Measurements from ENCODE around the gene COMT. TPM values are rescaled to one million over a fixed set of nuclear protein-coding genes. Genes with fewer than 3 reads are reported as not detected.

COMT gene
- total RNA-seq, 1 experiment from 2014 or later, result 30.8 TPM

DNA sequence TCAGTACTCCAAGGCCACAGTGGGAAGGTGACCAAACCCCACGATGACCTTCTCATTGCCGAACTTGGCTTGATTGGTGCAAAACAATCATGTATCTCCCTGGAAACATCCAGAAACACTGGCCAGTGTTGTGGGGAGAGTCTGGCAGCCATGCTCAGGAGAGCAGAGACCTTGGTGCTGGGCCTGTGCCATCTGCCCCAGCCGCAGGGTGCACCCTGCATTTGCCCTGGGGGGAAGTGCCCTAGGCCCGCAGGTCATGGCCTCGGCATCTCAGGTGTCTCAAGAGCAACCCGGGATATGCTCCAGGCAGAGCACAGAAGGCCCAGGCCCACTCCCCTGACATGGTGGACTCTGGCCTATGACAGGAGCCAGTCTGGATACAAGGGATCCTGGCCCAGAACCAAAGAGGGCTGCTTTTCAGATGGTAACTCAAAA lies 51.4 kb downstream of the COMT start:
- ChIA-PET POLR2A (no interaction called here), CTCF (no interaction called here)
- H3K36me3 Mint-ChIP-seq, result no peaks in the 10 kb centered on the region
- TF ChIP-seq JAZF1 (CRISPR knock-in tag; IDR thresholded peaks at IDR 0.05) (no peak), FOXK1 (CRISPR knock-in tag; IDR thresholded peaks at IDR 0.05) (no peak), FOXP1 (CRISPR knock-in tag; IDR thresholded peaks at IDR 0.05; ENCODE audit: borderline replicate concordance) (no peak), MXD4 (CRISPR knock-in tag; IDR thresholded peaks at IDR 0.05; ENCODE audit: borderline replicate concordance) (no peak)
- TF ChIP-seq, protein P1, sequence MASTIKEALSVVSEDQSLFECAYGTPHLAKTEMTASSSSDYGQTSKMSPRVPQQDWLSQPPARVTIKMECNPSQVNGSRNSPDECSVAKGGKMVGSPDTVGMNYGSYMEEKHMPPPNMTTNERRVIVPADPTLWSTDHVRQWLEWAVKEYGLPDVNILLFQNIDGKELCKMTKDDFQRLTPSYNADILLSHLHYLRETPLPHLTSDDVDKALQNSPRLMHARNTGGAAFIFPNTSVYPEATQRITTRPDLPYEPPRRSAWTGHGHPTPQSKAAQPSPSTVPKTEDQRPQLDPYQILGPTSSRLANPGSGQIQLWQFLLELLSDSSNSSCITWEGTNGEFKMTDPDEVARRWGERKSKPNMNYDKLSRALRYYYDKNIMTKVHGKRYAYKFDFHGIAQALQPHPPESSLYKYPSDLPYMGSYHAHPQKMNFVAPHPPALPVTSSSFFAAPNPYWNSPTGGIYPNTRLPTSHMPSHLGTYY (CRISPR knock-in tag; IDR thresholded peaks at IDR 0.05), result no peak
- TF ChIP-seq, protein P2, sequence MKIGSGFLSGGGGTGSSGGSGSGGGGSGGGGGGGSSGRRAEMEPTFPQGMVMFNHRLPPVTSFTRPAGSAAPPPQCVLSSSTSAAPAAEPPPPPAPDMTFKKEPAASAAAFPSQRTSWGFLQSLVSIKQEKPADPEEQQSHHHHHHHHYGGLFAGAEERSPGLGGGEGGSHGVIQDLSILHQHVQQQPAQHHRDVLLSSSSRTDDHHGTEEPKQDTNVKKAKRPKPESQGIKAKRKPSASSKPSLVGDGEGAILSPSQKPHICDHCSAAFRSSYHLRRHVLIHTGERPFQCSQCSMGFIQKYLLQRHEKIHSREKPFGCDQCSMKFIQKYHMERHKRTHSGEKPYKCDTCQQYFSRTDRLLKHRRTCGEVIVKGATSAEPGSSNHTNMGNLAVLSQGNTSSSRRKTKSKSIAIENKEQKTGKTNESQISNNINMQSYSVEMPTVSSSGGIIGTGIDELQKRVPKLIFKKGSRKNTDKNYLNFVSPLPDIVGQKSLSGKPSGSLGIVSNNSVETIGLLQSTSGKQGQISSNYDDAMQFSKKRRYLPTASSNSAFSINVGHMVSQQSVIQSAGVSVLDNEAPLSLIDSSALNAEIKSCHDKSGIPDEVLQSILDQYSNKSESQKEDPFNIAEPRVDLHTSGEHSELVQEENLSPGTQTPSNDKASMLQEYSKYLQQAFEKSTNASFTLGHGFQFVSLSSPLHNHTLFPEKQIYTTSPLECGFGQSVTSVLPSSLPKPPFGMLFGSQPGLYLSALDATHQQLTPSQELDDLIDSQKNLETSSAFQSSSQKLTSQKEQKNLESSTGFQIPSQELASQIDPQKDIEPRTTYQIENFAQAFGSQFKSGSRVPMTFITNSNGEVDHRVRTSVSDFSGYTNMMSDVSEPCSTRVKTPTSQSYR (CRISPR knock-in tag; IDR thresholded peaks at IDR 0.05), result no peak
- H3K27me3 Mint-ChIP-seq (ENCODE audit: low read depth), result no peaks in the 10 kb centered on the region
- H3K9me3 Mint-ChIP-seq, result no peaks in the 10 kb centered on the region
- DNase-seq (ENCODE audit: low spot score) (no peak), ATAC-seq (no peak)
- H3K4me1 Mint-ChIP-seq, result no peaks in the 10 kb centered on the region
- no peak overlapping the region for H3K4me3 Mint-ChIP-seq
- H3K27ac Mint-ChIP-seq, result no peak overlapping the region

DNA sequence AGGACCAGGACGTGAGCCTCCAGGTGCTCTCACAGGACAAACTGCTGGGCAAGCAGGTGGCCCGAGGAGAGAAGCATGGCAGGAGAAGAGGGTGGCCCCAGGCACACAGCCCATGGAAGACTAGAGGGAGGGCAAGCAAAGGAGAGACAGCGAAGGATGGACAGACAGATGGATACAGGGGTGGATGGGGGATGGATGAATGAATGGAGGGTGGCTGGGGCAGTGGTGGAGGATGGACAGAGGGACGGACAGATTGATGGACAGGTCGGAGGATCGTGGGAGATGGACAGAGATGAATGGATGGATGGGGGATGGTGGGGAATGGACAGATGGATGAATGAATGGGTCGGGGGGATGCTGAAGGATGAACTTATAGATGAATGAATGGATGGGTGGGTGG lies 52.4 kb downstream of the COMT start:
- no peak for ATAC-seq
- Mint-ChIP-seq H3K36me3 (no peaks in the 10 kb centered on the region), H3K9me3 (no peaks in the 10 kb centered on the region), H3K27ac (no peak overlapping the region), H3K27me3 (ENCODE audit: low read depth) (no peaks in the 10 kb centered on the region), H3K4me1 (peaks cover 6% of the 10 kb centered on the region), H3K4me3 (no peak overlapping the region)
- CTCF ChIA-PET, result no interaction called here
- no peak for DNase-seq (ENCODE audit: low spot score)
- TF ChIP-seq ATF1 (CRISPR knock-in tag; IDR thresholded peaks at IDR 0.05), result no peak
- TF ChIP-seq KAT7 (CRISPR knock-in tag; IDR thresholded peaks at IDR 0.05; ENCODE audit: borderline replicate concordance), result no peak
- TF ChIP-seq, protein P3, sequence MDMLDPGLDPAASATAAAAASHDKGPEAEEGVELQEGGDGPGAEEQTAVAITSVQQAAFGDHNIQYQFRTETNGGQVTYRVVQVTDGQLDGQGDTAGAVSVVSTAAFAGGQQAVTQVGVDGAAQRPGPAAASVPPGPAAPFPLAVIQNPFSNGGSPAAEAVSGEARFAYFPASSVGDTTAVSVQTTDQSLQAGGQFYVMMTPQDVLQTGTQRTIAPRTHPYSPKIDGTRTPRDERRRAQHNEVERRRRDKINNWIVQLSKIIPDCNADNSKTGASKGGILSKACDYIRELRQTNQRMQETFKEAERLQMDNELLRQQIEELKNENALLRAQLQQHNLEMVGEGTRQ (CRISPR knock-in tag; IDR thresholded peaks at IDR 0.05), result no peak
- TF ChIP-seq, protein P4, sequence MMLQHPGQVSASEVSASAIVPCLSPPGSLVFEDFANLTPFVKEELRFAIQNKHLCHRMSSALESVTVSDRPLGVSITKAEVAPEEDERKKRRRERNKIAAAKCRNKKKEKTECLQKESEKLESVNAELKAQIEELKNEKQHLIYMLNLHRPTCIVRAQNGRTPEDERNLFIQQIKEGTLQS (CRISPR knock-in tag; conservative IDR thresholded peaks at IDR 0.05), result no peak
- TF ChIP-seq TCF7 (CRISPR knock-in tag; IDR thresholded peaks at IDR 0.05; ENCODE audit: low read depth), result no peak
- no peak for TF ChIP-seq CBFB (CRISPR knock-in tag; IDR thresholded peaks at IDR 0.05; ENCODE audit: low read depth)
- TF ChIP-seq NFYB (CRISPR knock-in tag; conservative IDR thresholded peaks at IDR 0.05; ENCODE audit: low read depth), result no peak
- TF ChIP-seq, protein P5, sequence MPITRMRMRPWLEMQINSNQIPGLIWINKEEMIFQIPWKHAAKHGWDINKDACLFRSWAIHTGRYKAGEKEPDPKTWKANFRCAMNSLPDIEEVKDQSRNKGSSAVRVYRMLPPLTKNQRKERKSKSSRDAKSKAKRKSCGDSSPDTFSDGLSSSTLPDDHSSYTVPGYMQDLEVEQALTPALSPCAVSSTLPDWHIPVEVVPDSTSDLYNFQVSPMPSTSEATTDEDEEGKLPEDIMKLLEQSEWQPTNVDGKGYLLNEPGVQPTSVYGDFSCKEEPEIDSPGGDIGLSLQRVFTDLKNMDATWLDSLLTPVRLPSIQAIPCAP (CRISPR knock-in tag; IDR thresholded peaks at IDR 0.05), result no peak
- POLR2A ChIA-PET, result no interaction called here

DNA sequence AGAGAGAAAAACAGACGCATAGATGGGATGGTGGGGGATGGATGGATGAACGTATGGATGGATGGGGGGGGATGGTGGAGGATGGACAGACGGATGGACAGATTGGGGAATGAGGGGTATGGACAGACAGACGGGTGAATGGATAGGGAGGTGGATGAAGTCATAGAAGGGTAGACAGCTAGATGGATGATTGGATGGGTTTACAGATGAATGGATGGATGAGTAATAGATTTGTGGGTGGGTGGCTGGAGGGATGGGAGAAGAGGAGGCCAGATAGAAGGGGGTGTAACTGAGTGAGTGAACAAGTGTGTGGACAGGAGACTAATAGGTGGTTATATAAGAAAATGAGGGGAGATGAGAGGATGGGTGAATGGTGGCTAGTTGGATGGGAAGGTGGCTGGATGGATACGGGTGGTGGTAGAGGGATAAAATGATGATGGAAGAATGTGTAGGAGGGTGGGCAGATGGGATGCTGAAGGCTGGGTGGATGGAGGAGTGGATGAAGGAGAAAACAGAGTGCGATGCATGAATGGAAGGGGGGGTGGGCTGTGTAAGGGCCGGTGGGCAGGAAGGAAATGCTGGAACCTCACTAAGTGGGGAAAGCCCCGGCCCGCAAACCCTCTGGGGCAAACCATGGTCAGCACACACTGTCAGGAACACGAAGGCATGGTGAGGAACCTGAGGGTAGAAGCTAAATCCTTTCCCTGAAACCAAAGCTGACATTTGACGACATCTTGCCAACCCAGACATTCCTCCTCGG lies 53.5 kb downstream of the COMT start:
- TF ChIP-seq, protein P6, sequence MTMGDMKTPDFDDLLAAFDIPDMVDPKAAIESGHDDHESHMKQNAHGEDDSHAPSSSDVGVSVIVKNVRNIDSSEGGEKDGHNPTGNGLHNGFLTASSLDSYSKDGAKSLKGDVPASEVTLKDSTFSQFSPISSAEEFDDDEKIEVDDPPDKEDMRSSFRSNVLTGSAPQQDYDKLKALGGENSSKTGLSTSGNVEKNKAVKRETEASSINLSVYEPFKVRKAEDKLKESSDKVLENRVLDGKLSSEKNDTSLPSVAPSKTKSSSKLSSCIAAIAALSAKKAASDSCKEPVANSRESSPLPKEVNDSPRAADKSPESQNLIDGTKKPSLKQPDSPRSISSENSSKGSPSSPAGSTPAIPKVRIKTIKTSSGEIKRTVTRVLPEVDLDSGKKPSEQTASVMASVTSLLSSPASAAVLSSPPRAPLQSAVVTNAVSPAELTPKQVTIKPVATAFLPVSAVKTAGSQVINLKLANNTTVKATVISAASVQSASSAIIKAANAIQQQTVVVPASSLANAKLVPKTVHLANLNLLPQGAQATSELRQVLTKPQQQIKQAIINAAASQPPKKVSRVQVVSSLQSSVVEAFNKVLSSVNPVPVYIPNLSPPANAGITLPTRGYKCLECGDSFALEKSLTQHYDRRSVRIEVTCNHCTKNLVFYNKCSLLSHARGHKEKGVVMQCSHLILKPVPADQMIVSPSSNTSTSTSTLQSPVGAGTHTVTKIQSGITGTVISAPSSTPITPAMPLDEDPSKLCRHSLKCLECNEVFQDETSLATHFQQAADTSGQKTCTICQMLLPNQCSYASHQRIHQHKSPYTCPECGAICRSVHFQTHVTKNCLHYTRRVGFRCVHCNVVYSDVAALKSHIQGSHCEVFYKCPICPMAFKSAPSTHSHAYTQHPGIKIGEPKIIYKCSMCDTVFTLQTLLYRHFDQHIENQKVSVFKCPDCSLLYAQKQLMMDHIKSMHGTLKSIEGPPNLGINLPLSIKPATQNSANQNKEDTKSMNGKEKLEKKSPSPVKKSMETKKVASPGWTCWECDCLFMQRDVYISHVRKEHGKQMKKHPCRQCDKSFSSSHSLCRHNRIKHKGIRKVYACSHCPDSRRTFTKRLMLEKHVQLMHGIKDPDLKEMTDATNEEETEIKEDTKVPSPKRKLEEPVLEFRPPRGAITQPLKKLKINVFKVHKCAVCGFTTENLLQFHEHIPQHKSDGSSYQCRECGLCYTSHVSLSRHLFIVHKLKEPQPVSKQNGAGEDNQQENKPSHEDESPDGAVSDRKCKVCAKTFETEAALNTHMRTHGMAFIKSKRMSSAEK (CRISPR knock-in tag; IDR thresholded peaks at IDR 0.05; ENCODE audit: borderline replicate concordance), result no peak
- TF ChIP-seq, protein P1 (CRISPR knock-in tag; IDR thresholded peaks at IDR 0.05), result no peak
- TF ChIP-seq FOXP1 (CRISPR knock-in tag; IDR thresholded peaks at IDR 0.05; ENCODE audit: borderline replicate concordance) (no peak), SP1 (CRISPR knock-in tag; conservative IDR thresholded peaks at IDR 0.05) (no peak), NR3C1 (CRISPR knock-in tag; conservative IDR thresholded peaks at IDR 0.05; ENCODE audit: low read depth) (no peak)
- TF ChIP-seq, protein P7, sequence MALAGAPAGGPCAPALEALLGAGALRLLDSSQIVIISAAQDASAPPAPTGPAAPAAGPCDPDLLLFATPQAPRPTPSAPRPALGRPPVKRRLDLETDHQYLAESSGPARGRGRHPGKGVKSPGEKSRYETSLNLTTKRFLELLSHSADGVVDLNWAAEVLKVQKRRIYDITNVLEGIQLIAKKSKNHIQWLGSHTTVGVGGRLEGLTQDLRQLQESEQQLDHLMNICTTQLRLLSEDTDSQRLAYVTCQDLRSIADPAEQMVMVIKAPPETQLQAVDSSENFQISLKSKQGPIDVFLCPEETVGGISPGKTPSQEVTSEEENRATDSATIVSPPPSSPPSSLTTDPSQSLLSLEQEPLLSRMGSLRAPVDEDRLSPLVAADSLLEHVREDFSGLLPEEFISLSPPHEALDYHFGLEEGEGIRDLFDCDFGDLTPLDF (CRISPR knock-in tag; IDR thresholded peaks at IDR 0.05), result no peak
- ATAC-seq (no peak), DNase-seq (ENCODE audit: low spot score) (no peak)
- Mint-ChIP-seq H3K27me3 (ENCODE audit: low read depth) (no peaks in the 10 kb centered on the region), H3K4me1 (peaks cover 15% of the 10 kb centered on the region), H3K27ac (no peak overlapping the region), H3K4me3 (no peak overlapping the region), H3K9me3 (no peaks in the 10 kb centered on the region), H3K36me3 (no peaks in the 10 kb centered on the region)
- ChIA-PET CTCF (no interaction called here), POLR2A (no interaction called here)

Measured in WTC11 (cell line).